ENCODE measurements around the gene TAF1A. TPM values are rescaled to one million over a fixed set of nuclear protein-coding genes. Genes with fewer than 3 reads are reported as not detected.

The TAF1A gene
- total RNA-seq, 4 donors from 2014 or later = 2.5 to 4.5 (median 3.9) TPM

- no peaks in the 10 kb centered on the region for H3K4me1 ChIP-seq
- 69% methylated on average over 8 of the region's 8 CpGs for WGBS
- no peak for DNase-seq (ENCODE audit: extremely low spot score)
- no peak overlapping the region for H3K4me3 ChIP-seq
- H3K27ac ChIP-seq (replicated peaks in 1 of 4) = no peak overlapping the region
- intact Hi-C loops (cut with DNase I) = no loop called here
- H3K27me3 ChIP-seq = peaks cover 0 to 41% (median 0%) of the 10 kb centered on the region in 4 donors
- no peaks in the 10 kb centered on the region for H3K9me3 ChIP-seq
- no peak for TF ChIP-seq EP300 (IDR thresholded peaks at IDR 0.05)
- TF ChIP-seq, protein P1, sequence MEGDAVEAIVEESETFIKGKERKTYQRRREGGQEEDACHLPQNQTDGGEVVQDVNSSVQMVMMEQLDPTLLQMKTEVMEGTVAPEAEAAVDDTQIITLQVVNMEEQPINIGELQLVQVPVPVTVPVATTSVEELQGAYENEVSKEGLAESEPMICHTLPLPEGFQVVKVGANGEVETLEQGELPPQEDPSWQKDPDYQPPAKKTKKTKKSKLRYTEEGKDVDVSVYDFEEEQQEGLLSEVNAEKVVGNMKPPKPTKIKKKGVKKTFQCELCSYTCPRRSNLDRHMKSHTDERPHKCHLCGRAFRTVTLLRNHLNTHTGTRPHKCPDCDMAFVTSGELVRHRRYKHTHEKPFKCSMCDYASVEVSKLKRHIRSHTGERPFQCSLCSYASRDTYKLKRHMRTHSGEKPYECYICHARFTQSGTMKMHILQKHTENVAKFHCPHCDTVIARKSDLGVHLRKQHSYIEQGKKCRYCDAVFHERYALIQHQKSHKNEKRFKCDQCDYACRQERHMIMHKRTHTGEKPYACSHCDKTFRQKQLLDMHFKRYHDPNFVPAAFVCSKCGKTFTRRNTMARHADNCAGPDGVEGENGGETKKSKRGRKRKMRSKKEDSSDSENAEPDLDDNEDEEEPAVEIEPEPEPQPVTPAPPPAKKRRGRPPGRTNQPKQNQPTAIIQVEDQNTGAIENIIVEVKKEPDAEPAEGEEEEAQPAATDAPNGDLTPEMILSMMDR (IDR thresholded peaks at IDR 0.05) = no peak
- TF ChIP-seq POLR2A (IDR thresholded peaks at IDR 0.05; ENCODE audit: low read depth) = no peak
- TF ChIP-seq POLR2AphosphoS5 (IDR thresholded peaks at IDR 0.05) = no peak
- H3K36me3 ChIP-seq = no peaks in the 10 kb centered on the region
Observed at GRCh38 chr1:222547260-222547614, 42.5 kb downstream of the TAF1A start.

GRCh38 chr1:222546548-222547259, 43.0 kb downstream of the TAF1A start:
- Histone ChIP-seq H3K27me3 (peaks cover 0 to 41% (median 0%) of the 10 kb centered on the region in 4 donors), H3K27ac (replicated peaks in 1 of 4) (no peak overlapping the region), H3K4me3 (no peak overlapping the region), H3K36me3 (no peaks in the 10 kb centered on the region), H3K9me3 (no peaks in the 10 kb centered on the region), H3K4me1 (no peaks in the 10 kb centered on the region)
- WGBS = 18% methylated on average over 4 of the region's 7 CpGs
- TF ChIP-seq EP300 (IDR thresholded peaks at IDR 0.05) (no peak), POLR2AphosphoS5 (IDR thresholded peaks at IDR 0.05) (no peak), POLR2A (IDR thresholded peaks at IDR 0.05; ENCODE audit: low read depth) (no peak)
- TF ChIP-seq, protein P1 (IDR thresholded peaks at IDR 0.05) = no peak
- peak; percentile 57 for DNase-seq (ENCODE audit: extremely low spot score)
- intact Hi-C loops (cut with DNase I) = no loop called here

DNA sequence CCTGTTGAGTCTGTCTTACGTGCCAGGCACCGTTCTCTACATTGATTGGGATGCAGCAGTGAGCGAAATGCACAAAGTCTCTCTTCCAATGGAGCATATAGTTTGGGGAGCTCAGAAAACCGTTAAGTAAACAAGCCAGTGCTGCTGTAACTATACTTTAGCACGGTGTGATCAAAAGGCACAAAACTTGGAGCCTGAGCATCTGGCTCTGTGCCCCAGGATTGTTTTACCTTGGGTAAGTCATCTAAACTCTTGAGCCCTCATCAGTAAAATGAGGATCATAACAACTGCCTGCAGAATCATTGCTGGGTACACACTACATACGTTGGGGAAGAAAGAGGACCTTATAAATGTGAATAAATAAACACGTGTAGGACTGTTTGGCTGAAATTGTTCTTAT, 43.6 kb downstream of the TAF1A start:
- intact Hi-C loops (cut with DNase I) = no loop called here
- Histone ChIP-seq H3K27me3 (peaks cover 0 to 41% (median 0%) of the 10 kb centered on the region in 4 donors), H3K27ac (replicated peaks in 1 of 4) (no peak overlapping the region), H3K36me3 (no peaks in the 10 kb centered on the region), H3K4me3 (no peak overlapping the region), H3K9me3 (no peaks in the 10 kb centered on the region), H3K4me1 (no peaks in the 10 kb centered on the region)
- DNase-seq (ENCODE audit: extremely low spot score) = no peak
- TF ChIP-seq POLR2AphosphoS5 (IDR thresholded peaks at IDR 0.05) (no peak), EP300 (IDR thresholded peaks at IDR 0.05) (no peak), POLR2A (IDR thresholded peaks at IDR 0.05; ENCODE audit: low read depth) (no peak)
- TF ChIP-seq, protein P1 (IDR thresholded peaks at IDR 0.05) = no peak
- WGBS = 46% methylated on average over 7 of the region's 7 CpGs

GRCh38 chr1:222543817-222544216, 45.9 kb downstream of the TAF1A start:
- H3K4me3 ChIP-seq = no peak overlapping the region
- intact Hi-C loops (cut with DNase I) = no loop called here
- H3K27me3 ChIP-seq = peaks cover 0 to 41% (median 0%) of the 10 kb centered on the region in 4 donors
- TF ChIP-seq POLR2A (IDR thresholded peaks at IDR 0.05; ENCODE audit: low read depth) (no peak), EP300 (IDR thresholded peaks at IDR 0.05) (no peak), POLR2AphosphoS5 (IDR thresholded peaks at IDR 0.05) (no peak)
- TF ChIP-seq, protein P1 (IDR thresholded peaks at IDR 0.05) = no peak
- H3K36me3 ChIP-seq = no peaks in the 10 kb centered on the region
- 94% methylated on average over 20 of the region's 21 CpGs for whole genome bisulfite sequencing
- H3K9me3 ChIP-seq = no peaks in the 10 kb centered on the region
- no peak overlapping the region for H3K27ac ChIP-seq (replicated peaks in 1 of 4)
- no peaks in the 10 kb centered on the region for H3K4me1 ChIP-seq
- no peak for DNase-seq (ENCODE audit: extremely low spot score)

DNA sequence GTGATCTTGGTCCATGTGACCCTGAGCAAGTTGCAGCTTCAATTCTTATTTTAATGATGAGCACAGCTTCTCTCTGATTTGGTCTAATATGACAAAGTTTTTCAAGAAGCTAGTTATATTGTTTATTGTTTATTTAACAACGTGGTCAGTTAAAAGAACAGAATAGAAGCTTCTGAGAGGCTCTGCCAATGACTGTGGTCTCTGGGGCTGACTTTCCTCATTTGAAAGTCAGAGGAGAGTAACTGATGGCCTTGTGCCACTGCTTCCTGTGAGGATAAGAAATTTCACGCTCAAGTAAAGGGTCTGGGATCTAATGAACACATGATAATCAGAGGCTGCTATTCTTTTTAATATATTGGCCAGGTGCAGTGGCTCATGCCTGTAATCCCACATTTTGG, 49.1 kb downstream of the TAF1A start:
- TF ChIP-seq POLR2AphosphoS5 (IDR thresholded peaks at IDR 0.05) (no peak), POLR2A (IDR thresholded peaks at IDR 0.05; ENCODE audit: low read depth) (no peak)
- TF ChIP-seq, protein P1 (IDR thresholded peaks at IDR 0.05) = no peak
- Histone ChIP-seq H3K27me3 (peaks cover 0 to 24% (median 0%) of the 10 kb centered on the region in 4 donors), H3K4me3 (no peak overlapping the region), H3K27ac (replicated peaks in 1 of 4) (no peak overlapping the region), H3K9me3 (no peaks in the 10 kb centered on the region), H3K4me1 (no peaks in the 10 kb centered on the region), H3K36me3 (no peaks in the 10 kb centered on the region)
- intact Hi-C loops (cut with DNase I) = no loop called here
- WGBS = 55% methylated on average over 2 of the region's 2 CpGs
- peak; percentile 70 for DNase-seq (ENCODE audit: extremely low spot score)
